ENCODE measurements around the gene COPZ1.

COPZ1 gene

DNA sequence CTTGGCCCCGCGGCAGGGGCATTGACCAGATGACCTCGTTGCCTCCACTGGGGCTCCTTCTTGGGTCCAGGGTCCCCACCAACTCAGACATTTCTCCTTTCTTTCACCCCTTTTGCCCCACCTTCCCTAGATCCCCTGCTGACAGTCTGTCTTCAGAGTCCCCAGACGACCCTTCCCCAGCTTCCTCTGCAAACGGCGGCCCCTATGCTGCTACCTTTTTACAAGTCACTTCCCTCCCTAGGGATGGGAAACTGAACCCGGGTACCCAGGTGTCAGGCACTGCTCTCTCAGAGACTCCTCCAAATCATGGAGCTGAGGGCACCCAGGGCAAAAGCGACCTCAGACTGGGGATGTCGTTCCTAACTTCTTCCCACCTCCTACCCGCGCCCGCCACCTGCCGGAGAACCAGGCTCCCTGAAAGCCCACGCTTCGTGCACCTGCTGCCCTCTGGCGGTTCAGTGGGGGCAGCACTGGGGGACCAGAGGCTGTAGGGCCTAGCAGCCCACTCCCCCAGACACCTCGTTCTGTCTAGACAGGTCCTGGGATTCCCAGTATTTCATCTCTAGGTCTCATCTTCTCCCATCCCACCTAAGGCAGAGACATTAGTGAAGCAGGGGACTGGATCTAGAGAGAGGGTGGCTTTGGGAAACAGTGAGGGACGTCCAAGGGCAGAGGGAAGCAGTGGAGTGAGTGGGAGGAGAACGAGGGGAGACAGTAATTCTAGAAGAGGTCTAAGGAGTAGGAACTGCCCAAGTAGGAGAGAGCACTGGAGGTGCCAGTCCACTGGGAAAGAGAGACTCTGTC, 54.7 kb downstream of the COPZ1 start:
- DNase-seq: peak; percentile 67 to 87 (median 84)

DNA sequence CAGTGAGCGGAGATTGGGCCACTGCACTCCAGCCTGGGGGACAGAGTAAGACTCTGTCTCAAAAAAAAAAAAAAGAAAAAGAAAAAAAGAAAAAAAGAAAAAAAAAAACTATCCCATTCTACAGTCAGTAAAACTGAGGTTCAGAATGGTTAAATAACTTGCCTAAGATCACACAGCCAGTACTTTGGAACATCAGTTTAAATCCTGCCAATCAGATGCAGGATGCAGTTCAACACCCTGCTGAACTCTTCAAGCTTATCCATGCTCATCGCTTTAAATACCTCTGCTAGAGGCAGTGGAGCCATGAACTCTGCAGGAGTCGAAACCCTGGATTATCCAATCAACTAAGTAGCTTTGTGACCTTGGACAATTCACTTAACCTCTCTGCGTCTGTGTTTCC, 56.2 kb downstream of the COPZ1 start:
- DNase-seq: no peak

DNA sequence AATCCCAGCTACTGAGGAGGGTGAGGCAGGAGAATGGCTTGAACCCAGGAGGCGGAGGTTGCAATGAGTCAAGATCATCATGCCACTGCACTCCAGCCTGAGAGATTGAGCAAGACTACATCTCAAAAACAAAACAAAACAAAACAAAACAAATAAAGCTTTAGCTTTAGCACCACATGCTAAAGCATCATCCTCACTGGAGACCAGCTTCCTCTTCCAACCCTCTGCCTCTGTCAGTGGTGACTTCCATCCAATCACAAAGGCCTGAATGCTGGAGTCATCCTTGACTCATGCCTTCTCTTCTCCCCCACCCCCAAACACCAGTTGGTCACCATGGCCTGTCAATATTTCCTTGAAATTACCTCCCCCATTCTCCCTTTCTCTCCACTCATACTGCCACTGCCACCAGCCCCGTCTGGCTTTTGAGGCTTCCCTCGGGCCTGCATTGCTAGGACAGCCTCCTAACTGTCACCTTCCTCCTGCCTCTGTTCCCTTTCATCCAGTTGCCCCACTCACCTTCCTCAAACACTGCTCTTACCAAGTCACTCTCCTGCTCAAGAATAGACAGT, 58.2 kb downstream of the COPZ1 start:
- no peak for DNase-seq

DNA sequence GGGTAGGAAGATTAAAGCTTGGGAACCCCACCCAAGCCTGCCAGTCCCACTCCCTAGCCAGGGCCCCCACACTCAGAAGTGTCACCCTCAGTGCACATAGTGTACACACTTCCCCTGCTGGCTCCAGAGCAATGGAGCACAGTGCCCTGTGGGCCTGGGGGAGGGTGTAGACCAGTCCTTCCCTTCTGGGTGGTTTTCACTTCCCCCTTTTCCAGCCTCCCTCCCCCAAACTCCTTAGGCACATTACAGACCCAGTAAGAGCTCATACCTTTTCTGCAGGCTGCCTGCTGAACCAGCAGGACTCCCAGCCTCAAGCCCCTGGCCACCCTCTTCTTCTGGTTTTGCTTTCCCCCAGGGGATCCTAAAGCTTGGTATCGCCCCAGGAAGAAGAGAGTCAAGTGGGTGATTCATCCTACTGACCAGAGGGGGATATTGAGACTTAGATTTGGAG, 59.7 kb downstream of the COPZ1 start, which contains the start of gene ZNF385A:
ZNF385A (minus strand) TSS at position 143 of the 451 bp plus-strand sequence. CDS start 219 bp downstream, outside the sequence.
- DNase-seq: no peak

DNA sequence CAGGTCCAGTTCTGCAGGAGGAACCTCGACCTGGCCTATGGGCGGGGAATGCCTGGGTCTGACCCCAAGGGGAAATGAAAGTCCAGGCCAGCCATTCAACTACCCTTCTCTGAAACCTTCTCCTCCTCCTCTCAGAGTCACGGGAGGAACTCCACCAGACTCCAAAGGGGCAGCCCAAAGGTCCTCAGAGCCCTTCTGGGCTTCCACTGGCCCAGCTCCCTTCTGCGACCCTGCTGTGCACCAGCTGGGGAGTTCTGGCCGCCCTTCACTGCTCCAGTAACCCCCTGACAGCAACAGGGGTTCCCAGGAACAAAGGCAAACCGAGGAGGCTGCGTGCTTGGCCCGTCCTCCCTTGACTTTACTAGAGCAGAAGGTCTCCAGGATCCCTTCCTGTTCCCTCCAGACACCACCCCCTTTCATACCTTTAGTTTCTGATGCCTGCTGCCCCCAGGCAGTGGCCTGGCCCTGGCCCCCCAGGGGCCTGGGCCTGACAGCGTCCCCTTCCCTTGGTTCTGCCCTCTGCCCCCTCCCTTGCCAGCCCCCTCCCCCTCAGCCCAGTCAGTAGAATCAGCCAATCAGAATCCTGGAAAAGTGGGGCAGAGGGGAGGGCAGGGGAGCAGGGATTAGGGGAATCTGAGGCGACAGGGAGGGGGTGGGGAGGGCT, 60.5 kb downstream of the COPZ1 start:
- DNase-seq: no peak

DNA sequence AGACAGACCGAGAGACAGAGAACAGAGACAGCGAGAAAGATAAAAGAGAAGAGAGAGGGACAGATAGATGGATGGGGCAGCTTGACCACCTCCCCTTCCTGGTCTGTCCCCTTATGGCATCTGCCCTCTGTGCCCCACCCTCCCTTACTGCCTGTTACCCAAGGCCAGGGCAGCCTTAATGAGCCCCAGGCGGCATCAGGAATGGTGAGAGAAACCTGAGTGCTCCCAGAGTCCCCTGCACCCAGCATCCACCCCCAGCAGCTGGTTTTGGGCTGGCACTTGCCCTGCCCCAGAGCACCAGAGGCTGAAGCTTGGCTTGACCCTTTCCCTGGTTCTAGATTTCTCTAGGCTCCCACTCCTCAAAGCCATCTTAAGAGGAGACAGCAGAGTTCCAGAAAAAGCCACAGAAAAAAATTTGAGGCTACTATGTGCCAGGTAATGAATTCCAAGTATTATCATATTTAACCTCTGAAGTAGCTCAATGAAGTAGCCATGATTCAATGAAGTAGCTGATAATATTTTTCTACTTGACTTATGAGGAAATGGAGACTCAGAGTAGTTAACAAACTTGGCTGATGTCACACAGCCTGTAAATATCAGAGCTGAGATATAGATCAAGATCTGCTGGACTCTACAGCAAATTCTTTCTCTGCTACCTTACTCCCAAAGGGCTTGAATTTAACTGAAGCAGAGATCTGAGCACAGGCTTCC, 61.6 kb downstream of the COPZ1 start:
- DNase-seq: no peak

DNA sequence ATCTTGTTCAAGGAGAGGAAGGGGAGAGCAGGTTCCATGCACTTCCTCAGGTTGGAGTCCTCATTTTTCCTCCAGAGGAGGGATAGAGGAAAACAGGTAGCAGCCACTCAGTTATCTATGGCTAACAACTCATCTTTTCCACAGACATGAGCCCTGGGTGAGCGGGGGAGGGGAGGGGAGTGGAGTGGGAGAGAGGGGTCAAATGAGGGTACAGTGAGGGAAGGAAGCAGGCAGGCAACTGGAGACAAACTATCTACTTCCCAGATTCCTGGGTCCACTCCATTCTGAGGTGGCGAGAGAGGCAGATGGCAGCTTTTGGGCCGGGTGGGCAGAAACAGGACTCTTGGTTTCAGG, 62.2 kb downstream of the COPZ1 start:
- no peak for DNase-seq

DNA sequence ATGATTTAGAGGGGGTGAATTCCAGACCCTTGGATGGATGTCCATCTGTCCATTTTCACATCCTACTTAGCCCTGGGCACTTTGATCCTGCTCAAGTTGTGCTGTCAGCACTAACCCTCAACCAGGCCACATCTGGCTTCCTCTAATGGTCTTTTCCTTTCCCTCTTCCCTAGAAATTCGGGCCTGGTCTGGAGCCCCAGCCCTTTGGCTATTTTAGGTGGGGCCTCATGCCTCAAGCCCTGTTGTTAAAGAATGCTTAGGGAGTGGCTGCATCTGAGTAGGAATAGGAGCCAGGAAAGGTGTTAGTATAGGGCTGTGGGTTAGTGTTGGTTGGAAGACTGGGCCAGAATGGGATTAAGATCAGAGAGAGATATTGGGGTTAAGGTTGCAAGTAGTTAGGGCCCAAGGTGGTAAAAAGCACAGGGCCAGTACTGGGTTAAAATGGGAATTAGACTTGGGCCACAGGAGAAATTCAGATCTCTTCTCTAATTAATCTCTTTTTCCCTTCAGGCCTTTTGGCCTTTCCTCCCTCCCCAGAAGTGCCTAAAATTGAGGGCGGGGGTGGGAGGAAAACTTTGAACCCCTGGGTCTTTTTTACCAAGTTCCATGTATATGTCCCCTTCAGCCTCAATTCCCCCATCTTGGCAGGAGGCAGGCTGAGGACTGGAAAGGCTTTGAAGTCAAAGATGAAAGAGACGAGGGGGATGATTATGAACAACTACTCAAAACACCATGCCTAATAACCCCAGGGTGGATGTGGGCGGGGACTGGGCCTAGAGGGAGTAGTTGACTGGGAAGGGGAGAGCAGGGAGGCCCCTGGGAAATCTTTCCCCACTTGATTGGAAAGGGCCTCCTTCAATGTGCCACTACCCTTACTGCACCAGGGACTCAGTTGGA, 63.6 kb downstream of the COPZ1 start:
- DNase-seq: no peak

DNA sequence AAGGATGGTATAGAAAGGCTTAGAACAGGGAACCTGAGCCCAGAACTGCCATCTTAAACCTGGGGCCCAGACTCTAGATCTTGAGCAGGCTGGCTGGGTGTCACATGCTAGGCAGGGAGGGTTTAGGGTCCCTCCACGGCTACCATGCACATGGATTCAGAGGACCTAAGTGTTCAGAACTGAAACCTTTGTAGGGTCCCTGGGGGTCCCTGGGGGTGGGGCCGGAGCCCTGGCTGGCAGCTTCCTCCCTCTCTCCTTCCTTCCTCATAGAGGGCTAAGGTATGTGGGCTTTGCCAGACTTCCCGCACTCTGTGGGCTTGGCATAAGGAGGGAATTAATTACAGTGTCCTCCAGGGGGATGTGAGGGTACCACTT, 64.2 kb downstream of the COPZ1 start:
- peak in 1 of 6 experiments; percentile 8 for DNase-seq

DNA sequence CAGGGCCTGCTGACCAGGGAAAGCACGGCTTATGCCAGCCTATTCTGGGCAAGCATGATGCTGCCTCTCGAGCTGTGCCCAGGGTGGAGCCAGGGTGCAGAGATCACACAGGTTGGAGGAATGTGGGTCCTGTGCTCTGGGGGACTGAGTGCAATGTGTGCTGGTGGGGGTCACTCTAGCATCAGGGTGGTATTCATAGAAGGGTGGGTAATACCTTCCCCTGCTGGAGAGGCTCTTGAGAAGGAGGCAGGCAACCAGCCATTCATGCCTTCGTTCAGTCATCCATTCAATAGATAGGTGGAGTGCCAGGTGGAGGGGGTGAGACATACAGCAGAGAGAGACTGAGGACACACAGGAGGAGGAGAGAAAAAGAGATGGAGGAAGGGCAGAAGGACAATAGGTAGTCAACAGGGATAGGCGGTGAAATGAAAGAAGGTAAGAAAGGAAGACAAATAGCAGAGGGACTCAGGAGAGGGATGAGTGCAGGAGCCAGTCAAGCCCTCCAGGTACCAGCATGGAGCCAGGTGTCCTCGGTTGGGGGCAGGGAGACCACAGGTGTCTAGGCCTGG, 64.8 kb downstream of the COPZ1 start:
- DNase-seq: no peak

DNA sequence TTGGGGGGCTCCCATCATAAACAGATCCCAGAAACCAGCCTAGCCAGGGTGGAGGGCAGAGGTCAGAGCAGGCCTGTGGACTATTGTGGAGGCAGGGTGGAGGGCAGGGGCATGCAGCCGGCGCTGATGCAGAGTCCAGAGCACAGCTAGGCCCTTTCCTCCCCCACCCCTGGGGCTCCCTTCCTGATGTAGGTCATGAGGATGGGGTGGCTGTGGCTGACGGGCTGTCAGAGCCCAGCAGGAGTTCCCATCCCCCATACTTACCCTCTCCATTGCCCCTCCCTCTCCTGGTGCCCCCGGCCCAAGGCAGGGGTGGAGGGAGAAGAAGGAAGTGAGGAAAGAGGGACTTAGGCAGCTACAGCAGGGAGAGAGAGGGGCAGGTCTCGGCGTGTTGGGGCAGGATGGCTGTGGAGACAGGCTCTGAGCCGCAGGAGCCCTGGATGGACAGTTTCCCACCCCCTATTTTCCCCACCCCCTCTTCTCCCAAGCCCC, 65.3 kb downstream of the COPZ1 start:
- DNase-seq: no peak

DNA sequence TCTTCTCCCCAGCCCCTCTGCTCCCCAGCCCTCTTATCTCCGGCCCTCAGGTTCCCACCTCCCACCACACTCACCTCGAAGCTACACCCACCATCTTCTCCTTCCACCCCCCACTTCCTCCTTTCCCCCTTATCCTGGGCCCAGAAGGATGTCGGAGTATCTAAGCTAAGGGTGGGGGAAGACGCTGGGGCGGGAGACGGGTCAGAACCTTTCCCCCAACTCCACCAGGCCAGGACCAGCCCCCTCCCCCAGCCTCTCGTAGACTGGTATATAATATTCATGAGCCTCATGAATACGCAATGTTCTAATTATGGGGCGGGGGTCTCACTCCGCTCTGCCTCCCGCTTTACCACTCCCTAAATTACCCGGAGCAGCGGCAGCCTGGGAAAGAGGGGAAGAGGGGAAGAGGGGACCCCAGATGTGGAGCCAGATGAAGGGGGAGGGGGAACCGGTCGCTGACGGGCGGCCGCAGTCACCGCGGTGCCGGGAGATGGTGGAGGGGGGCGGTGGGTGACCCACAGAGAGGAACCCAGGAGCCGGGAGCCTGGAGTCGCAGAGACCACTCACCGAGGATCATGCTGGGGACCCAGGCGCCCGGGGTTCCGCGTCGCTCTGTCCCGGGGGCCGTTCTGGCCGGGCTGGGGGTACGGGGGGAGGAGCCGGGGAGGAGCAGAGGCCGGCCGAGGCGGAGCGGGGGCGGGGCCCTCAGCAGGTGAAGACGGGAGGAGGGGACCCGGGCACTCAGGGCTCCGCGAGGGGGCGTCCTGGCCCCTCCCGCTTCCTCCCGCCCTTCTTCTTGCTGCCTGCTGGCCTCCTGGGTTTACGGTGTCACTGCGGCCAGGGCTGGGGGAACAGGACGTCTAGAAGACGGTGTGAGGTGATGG, 66.0 kb downstream of the COPZ1 start:
- peak; percentile 30 to 78 (median 62) for DNase-seq

DNA sequence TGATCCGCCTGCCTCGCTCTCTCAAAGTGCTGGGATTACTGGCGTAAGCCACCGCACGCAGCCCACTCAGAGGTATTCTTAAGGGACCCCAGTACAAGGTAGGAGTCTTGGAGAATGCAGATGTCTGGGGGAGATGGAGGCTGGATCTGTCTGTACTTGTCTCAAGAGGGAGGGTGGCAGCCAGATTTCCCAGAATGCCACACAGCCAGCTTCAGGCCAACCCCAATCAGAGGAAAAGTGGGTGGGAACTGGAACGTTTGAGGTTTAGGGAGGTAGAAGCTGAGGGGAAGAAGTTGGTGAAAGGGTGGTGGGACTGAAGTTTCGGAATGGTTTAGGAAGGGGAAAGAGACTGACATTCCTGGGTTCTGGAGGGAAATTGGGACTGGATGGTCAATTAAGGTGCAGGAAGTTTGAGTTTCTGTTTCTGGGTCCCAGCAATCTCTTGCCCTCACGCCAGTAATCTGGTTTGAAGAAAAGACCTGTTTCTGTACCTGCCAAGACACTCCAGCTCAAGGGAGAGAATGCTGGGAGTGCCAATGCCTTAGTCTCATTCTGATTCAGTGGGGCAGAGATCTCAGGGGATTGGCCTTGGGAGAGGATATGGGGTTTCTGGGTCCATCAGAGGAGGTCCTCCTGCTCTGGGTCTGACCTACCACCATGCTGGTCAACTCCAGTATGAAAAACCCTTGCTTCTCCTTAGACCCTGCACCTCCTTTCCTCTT, 67.7 kb downstream of the COPZ1 start:
- no peak for DNase-seq

DNA sequence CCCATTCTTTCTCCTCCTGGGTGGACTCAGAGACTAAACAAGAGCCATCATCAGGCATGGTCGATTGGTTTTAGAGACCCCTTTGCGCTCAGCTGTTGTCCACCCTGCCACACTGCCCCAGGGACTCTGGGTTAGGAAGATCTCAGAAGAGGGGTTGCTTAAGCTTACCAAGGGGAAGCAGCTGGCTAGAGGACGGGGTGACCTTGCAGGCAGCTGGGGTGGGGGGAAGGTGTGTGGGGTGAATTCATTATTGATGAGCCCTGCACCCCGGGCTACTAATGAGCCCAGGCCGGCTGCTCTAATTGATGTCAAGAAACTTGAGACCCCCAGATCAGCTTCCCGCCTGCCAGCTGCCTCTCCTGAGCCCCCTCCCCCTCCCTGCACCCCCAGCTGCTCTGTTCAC, 68.3 kb downstream of the COPZ1 start:
- DNase-seq: no peak

DNA sequence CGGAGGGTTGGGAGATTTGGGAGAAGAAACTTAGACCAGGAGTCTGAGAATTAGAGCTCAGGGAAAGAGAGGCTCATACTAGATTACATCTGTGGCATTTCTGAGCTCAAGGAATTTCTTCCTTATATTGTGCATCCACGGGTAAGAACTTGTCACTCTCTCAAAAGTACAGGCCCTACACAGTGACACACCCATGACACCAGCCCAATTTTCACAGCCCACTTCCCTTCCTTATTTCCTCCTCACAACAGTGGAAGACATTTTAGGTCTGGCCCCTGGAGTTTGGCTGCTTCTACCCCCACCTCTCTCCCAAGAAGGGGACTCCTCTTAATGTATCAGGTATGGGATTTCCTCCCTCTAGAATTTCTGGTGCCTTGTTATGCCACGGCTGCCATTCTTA, 68.8 kb downstream of the COPZ1 start:
- no peak for DNase-seq

DNA sequence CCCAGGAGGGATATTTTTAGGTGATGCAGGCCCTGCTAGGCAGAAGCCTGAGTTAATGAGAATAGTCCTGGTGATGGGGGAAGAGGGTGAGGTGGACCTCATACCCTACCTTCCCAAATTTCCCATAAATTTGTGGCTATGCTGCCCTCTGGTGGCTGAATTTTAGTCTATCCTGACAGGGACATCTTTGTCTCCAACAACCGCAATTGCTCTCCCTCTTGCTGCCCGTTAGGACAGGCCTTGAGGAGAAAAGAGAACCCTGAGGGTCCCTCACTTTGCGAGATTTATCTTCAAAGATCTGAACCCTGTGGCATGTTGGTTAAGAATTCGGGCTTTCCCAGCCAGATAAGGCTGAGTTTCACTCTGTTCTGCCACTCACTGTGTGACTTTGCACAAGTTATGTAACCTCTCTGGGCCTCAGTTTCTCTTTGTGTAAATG, 69.4 kb downstream of the COPZ1 start:
- DNase-seq: peak in 3 of 6 experiments; percentile 16 to 31 (median 20)

DNA sequence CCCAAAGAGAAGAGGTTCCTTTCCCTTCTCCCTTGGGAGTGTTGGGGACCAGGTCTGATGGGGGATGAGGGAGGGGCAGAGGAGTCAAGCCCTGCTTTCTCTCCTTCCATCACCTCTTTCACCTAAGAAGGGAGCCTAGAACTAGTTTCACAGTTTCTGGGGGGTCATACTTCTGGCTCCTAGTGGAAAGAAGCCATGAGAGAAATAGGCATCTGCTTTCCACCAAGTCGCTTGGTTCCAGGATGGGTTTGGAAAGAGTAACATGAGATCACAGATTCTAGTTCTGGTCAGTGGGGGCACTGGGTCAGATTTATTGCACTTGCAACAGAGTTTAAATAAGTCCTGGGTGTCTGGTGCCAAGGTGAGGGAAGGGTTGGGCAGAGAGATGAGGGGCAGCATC, 70.1 kb downstream of the COPZ1 start:
- no peak for DNase-seq

DNA sequence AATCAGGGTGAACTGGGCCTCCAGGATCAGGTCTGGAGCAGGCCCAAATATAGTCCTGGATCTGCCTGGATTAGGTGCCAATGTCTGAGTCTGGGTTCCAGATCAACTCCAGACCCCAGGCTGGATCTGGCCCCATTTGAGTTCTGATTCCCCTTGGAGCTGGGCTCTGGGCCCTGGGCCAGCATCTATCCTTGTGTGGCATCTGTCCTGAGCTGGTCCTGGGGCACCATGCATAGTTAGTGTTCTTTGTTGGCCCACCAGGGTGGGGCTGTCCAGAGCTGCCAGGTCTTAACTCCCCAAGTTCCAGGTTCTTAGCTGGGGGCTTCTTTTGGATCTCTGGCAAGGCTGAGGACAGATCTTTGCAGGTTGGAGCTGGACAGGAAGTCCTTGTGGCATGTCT, 70.6 kb downstream of the COPZ1 start:
- DNase-seq: no peak

DNA sequence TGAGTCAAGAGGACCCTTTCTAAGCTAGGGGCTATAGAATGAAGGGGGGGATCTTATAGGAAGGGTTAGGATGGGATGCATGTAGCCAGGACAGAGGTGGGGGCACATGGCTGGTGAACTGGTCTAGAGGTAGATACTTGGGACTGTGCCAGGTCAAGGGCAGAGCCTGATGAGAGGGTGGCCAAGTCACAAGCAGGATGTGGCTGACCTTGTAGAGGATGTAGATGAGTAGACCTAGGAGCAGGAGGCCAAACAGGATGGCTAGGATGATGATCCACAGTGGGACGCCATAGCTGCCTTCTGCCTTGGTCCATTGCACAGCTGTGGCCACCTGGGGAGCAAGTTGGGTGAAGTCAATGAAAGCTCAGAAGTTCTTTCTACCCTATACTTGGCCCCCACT, 72.2 kb downstream of the COPZ1 start:
- no peak for DNase-seq

DNA sequence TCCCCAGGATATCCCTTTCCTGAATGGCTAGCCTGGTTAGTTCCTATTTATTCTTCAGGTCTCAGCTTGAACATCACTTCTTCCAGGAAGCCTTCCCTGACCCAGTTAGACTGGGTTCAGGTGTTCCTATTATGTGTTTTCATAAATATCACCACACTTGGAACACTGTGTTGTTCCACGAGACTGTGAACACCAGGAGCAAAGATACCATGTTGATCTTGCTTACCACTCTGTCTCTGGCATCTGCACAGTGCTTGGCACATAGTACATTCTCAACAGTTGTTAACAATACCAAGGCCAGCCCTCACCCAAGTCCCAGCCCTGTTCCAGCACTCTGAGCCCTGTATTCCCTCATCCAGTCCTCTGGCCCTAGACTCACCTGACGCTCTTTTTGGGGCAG, 73.3 kb downstream of the COPZ1 start:
- no peak for DNase-seq
